Type B pancreatic cell (in vitro differentiated cells): ENCODE data around the gene FBXO24. TPM values are rescaled to one million over a fixed set of nuclear protein-coding genes. Genes with fewer than 3 reads are reported as not detected.

ENCODE experiments used
- DNase-seq: peaks from one replicate; pipeline ENCODE4 v3.0.0; 2021; ENCODE audit warnings: mixed read lengths; ENCODE audit not compliant: unreplicated experiment; ENCODE audit errors: extremely low spot score
- H3K27ac Mint-ChIP-seq: 2 replicates; pipeline ENCODE4 v1.8.0; 2021; ENCODE audit warnings: mild to moderate bottlenecking, mixed read lengths
- H3K27me3 Mint-ChIP-seq: 2 replicates; pipeline ENCODE4 v1.8.0; 2021; ENCODE audit warnings: mixed read lengths
- H3K36me3 Mint-ChIP-seq: 2 replicates; pipeline ENCODE4 v1.8.0; 2021; ENCODE audit warnings: mixed read lengths
- H3K4me1 Mint-ChIP-seq: one replicate; pipeline ENCODE4 v1.8.0; 2021; ENCODE audit warnings: mixed read lengths; ENCODE audit not compliant: unreplicated experiment
- H3K4me3 Mint-ChIP-seq: 2 replicates; pipeline ENCODE4 v1.8.0; 2021; ENCODE audit warnings: mild to moderate bottlenecking, mixed read lengths
- H3K9me3 Mint-ChIP-seq: 2 replicates; pipeline ENCODE4 v1.8.0; 2021; ENCODE audit warnings: mixed read lengths
- CTCF ChIP-seq: fragments of 200-600 bp; sonication (generic); conservative IDR thresholded peaks from 2 replicates; pipeline ENCODE4 v1.5.0; 2021; ENCODE audit warnings: antibody characterized with exemption, mild to moderate bottlenecking
- total RNA-seq: library from RNA; stranded (reverse); gene quantifications from 2 replicates; pipeline ENCODE4 v1.2.1, GENCODE V29; 2021; ENCODE audit warnings: low replicate concordance

The FBXO24 gene
- total RNA-seq, 1 donor from 2014 or later, result 0.77 TPM

GRCh38 chr7:100641860-100642533 lies 55.9 kb downstream of the FBXO24 start:
- DNase-seq, result no peak
- Mint-ChIP-seq H3K4me1 (no peaks in the 10 kb centered on the region), H3K4me3 (no peak overlapping the region), H3K36me3 (no peaks in the 10 kb centered on the region), H3K27ac (no peak overlapping the region), H3K27me3 (peaks cover 6% of the 10 kb centered on the region), H3K9me3 (no peaks in the 10 kb centered on the region)
- TF ChIP-seq CTCF, result no peak

GRCh38 chr7:100642534-100642907 lies 56.4 kb downstream of the FBXO24 start:
- no peaks in the 10 kb centered on the region for H3K4me1 Mint-ChIP-seq
- H3K4me3 Mint-ChIP-seq, result no peak overlapping the region
- DNase-seq, result no peak
- peaks cover 6% of the 10 kb centered on the region for H3K27me3 Mint-ChIP-seq
- no peaks in the 10 kb centered on the region for H3K9me3 Mint-ChIP-seq
- H3K27ac Mint-ChIP-seq, result no peak overlapping the region
- no peaks in the 10 kb centered on the region for H3K36me3 Mint-ChIP-seq
- TF ChIP-seq CTCF, result no peak

GRCh38 chr7:100649826-100650565 lies 63.9 kb downstream of the FBXO24 start:
- Mint-ChIP-seq H3K9me3 (no peaks in the 10 kb centered on the region), H3K36me3 (no peaks in the 10 kb centered on the region), H3K27ac (peak overlapping the region; percentile 55), H3K4me3 (peak overlapping the region; percentile 0), H3K27me3 (peaks cover 22% of the 10 kb centered on the region), H3K4me1 (no peaks in the 10 kb centered on the region)
- DNase-seq, result no peak
- TF ChIP-seq CTCF, result no peak

Other genes starting within 250 kb of the FBXO24 start
- 45.2 and 51.5 TPM in 2 replicates for gene PILRB, start 228.2 kb upstream of the FBXO24 start, total RNA-seq
- gene PILRA, start 212.8 kb upstream of the FBXO24 start, total RNA-seq, result 2.1 and 2.8 TPM in 2 replicates
- gene ZCWPW1, start 157.6 kb upstream of the FBXO24 start, total RNA-seq, result 2.2 and 2.7 TPM in 2 replicates
- gene MEPCE, start 156.5 kb upstream of the FBXO24 start, total RNA-seq, result 27.5 and 36.6 TPM in 2 replicates
- gene PPP1R35, start 149.8 kb upstream of the FBXO24 start, total RNA-seq, result 31.4 and 33.8 TPM in 2 replicates
- 1.4 and 2.8 TPM in 2 replicates for gene SPACDR, start 122.1 kb upstream of the FBXO24 start, total RNA-seq
- gene TSC22D4, start 107.1 kb upstream of the FBXO24 start, total RNA-seq, result 45.3 and 57.6 TPM in 2 replicates
- 2.1 and 6.3 TPM in 2 replicates for gene NYAP1, start 102.4 kb upstream of the FBXO24 start, total RNA-seq
- 16.3 and 21.0 TPM in 2 replicates for gene AGFG2, start 47.1 kb upstream of the FBXO24 start, total RNA-seq
- 3.1 and 5.6 TPM in 2 replicates for gene SAP25, start 12.4 kb upstream of the FBXO24 start, total RNA-seq
- gene LRCH4, start 199 bp upstream of the FBXO24 start, total RNA-seq, result 64.5 and 66.7 TPM in 2 replicates
- gene PCOLCE, start 16.0 kb downstream of the FBXO24 start, total RNA-seq, result 11.6 and 152 TPM in 2 replicates
- gene MOSPD3, start 26.2 kb downstream of the FBXO24 start, total RNA-seq, result 28.3 and 29.0 TPM in 2 replicates
- gene TFR2, start 55.2 kb downstream of the FBXO24 start, total RNA-seq, result 1.8 and 2.5 TPM in 2 replicates
- gene ACTL6B, start 70.1 kb downstream of the FBXO24 start, total RNA-seq, result 1.8 and 2.4 TPM in 2 replicates
- 179 and 203 TPM in 2 replicates for gene GNB2, start 87.4 kb downstream of the FBXO24 start, total RNA-seq
- 49.5 and 79.4 TPM in 2 replicates for gene GIGYF1, start 107.9 kb downstream of the FBXO24 start, total RNA-seq
- gene POP7, start 119.8 kb downstream of the FBXO24 start, total RNA-seq, result 39.2 and 41.0 TPM in 2 replicates
- gene EPO, start 134.1 kb downstream of the FBXO24 start, total RNA-seq, result 0.22 and 0.40 TPM in 2 replicates
- not detected in 2 replicates for gene ZAN, start 147.3 kb downstream of the FBXO24 start, total RNA-seq
- 69.3 and 78.4 TPM in 2 replicates for gene EPHB4, start 241.2 kb downstream of the FBXO24 start, total RNA-seq